CD4-positive, alpha-beta T cell treated with Interleukin-15 for 1 hour (primary cell): ENCODE results near the gene FN1.
"Not testable (repeated sequence)": the region's sequence is repeated elsewhere in the genome, so short reads cannot be mapped to it uniquely, and the experiment has no call there.

ENCODE experiments used
- DNase-seq: peaks from one replicate; pipeline ENCODE4 v3.0.0-alpha.2; 2020

Gene FN1

DNA sequence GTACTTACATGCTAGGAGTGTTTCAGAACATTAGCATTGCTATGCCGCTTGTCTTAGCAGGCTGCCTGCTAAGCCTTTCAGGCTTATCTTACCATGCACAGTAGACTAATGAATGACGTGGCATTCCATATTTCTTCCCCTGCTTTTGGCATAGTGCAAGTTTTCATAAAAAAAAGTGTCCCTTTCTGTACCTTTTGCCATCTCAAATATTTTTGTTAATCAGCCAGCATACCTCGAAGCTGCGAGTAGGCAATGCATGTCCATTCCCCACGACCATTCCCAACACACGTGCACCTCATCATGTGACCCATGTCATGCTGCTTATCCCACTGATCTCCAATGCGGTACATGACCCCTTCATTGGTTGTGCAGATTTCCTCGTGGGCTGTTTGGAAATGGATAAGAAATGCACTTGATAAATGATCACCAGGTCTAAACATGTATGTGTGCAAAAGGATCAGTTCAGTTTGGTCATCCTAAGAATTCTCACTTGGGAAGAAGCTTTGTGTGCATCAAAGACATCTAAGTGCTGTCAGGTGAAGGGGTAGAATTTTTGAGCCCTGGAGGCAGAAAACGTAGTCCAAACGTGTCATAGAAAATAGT, 13.9 kb downstream of the FN1 start:
- DNase-seq: no peak

DNA sequence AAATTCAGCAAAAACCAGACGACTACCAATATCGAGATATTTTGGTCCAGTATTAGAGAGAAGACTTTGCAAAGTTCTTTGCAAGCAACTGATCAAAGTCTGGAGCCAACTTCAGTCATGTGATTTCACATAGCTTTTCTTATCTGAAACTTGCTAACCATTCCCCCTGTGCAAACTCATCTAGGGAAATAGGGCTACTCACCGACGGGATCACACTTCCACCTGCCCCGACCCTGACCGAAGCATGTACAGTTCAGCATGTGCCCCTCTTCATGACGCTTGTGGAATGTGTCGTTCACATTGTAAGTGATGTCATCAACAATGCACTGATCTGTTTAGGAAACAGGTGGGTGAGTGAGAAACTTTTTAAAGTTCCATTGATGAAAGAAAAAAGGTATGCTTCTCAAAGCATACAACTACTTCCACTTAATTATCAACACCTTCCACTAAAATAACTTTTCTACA, 15.4 kb downstream of the FN1 start:
- DNase-seq: no peak

DNA sequence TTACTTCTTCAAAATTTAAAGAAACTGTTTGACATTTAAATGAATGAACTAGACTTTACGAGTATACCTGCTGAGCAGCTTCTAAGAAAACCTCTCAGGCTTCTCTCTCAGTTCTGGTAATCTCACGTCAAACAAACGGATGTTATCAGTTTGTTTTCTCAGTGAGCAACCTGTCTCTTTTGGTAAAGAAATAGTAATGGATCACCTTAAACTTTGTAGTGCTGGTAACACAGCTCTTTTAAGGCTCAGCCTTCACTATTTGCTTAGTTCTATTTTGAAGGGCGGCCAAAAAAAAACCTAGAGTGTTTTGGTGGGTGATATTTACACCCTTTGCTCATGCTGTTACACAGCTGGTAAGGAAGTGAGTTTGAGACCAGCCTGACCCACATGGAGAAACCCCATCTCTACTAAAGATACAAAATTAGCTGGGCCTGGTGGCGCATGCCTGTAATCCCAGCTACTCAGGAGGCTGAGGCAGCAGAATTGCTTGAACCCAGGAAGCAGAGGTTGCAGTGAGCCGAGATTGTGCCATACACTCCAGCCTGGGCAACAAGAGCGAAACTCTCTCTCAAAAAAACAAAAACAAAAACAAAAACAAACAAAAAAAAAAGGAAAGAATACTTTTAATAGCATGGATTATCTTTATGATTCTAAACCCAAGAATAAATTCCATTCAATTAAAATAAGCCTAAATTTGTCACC, 15.9 kb downstream of the FN1 start:
- no peak for DNase-seq

DNA sequence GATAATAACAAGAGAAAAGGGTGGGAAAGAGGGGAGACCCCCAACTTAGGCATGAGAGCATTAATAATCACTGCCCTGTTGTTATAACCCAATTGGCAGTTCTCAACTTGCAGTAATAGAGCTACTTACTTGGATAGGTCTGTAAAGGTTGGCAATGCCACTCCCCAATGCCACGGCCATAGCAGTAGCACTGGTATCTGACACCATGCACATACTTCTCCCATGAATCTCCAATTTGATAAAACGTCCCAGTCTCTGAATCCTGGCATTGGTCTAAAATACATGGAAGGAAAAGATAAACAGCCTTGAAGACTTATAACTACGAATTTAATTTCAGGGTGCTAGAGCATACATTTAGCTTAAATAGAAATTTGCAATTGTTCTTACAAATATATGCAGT, 16.8 kb downstream of the FN1 start:
- DNase-seq: no peak

DNA sequence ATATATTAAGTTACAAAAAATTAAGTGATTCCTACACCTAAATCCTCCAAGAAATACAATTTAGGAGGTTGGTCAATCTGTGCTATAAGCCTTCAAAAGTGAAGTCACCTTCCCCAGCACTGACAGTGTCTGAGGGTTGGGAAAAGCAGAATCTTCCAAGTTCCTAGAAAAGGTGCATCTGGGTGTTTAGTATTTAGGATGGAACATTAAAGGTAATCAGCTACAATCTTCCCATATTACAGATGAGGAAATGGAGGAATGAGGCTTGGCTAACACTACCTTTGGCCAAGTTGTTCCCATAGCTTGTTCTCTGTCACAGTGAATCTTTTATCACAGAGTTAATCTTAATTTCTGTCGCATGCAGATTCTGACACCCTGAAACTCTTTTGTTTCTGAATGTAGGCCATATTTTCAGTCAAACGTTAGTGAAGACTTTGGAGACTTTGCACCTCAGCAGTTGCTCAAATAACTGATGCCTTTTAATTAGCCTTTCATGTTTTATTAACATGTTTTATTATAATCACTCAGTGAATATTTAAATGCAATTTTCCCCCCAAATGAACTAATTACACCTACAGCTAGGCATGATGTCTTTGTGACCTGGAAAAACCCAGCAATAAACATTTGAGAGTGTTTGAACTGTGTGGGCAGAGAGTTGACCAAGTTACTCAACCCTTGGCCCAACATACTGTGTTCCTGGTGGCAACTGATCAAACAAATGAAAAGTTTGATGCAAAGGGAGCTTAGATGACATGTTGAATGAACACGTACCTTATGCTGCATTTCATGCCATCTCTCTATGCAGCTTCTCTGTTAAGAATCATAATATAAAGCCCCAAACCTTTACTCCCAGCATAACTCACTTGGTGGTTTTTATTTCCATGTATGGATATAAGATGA, 17.6 kb downstream of the FN1 start:
- DNase-seq: no peak

DNA sequence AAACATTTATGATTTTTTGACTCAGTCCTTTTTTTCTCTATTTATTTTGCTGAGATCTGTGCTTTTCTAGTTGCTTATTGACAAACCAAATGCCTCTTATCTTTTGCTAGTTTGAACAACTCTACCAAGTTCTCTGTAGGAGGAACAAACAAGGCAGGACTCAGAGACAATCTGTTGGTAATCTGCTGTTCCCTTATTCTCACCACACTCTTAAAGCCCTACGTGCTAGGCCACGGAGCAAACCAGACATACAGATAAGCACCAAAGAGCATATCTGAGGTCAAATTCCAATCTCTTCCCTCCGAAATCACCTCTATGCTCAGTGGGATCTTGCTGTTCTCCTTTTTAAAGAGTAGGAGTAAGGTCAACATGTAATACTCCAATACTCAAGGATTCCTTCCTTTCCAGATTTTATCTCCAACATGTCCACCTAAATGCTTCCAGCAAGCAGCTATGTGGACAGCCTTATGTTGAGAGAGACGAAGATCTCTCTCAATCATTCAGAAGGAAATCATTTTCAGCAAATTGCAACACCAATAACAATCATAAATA, 18.4 kb downstream of the FN1 start:
- no peak for DNase-seq

DNA sequence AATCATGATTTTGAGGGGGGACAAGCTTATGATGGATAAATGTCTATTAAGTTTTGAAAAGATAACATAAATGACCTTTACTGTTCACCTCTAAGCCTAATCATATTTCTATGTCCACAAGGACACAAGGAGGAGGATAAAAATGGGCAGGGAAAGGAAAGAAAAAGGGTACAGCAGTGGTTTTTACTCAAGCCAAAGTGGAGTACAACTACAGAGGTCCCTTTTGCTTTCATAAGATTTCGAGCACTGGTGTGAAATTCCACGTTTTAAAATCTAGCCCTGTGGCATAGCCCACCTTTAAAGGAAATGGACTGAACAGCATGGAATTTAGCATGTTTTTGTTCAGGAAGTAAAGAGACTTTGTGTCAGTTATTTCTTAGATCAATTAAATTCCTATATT, 19.2 kb downstream of the FN1 start:
- DNase-seq: no peak

DNA sequence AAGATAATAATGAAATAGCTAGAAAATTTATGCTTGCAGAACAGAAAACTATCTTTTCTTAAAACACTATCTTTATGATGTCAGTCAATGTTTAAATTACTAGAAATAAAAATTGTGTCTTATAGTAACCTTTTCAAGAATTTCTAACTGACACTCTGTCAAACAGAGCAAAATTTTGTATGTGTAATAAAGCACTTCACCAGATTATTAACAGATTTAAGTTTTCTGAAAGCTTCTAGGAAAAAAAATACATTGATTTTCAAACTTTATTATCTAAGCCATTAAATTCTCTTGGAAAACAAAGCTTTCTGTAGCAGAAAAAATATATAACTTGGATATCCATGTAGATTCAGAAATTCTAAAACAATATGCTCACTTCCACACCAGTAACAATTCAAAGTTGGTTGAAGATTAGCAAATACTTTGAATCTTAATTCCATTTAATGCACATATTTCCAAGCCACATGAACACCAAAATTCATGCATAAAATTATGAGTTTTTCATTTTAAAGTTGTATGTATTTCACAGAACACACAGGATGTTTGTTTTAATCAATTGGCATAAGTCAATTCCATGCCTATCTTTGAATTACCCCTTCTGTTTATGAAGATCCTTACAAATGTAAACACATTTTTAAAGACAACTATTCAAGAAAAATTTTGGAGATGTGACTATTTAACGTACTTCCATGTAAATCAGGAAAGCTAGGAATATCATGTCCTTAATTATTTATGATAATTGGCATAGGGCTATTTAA, 19.9 kb downstream of the FN1 start:
- no peak for DNase-seq

DNA sequence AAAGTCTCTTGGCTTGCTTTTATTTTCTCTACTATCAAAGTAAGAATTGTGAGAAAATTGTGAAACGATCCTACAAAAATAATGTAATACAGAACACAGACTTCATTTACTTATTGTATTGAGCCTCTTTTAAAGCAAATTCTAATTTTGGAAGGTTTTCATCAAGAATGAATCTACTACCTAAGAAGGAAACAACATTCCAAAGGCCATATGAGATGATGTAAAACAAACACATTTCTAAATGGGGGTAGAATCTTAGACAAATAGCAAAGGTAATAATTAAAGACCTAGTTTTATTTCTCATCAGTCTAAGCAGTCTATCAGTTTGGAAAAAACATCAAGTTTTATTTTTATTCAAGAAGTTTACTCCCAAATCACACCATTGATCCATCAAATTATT, 20.6 kb downstream of the FN1 start:
- no peak for DNase-seq

DNA sequence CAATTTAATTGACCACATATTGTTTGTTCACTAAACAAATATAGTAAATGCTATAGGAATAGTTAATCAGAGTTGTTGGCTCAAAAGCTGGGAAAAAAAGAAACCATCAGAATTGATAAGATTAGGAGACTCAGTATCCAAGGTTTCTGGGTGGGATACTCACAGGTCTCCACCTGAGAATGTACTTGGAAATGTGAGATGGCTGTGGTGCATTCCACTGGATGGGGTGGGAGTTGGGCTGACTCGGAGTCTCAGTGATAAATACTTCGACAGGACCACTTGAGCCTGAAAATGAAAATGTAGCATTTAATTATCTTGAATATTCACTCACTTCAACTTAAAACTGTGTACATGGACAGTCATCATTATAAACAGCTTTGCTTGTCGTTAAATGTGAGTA, 21.2 kb downstream of the FN1 start:
- DNase-seq: no peak

DNA sequence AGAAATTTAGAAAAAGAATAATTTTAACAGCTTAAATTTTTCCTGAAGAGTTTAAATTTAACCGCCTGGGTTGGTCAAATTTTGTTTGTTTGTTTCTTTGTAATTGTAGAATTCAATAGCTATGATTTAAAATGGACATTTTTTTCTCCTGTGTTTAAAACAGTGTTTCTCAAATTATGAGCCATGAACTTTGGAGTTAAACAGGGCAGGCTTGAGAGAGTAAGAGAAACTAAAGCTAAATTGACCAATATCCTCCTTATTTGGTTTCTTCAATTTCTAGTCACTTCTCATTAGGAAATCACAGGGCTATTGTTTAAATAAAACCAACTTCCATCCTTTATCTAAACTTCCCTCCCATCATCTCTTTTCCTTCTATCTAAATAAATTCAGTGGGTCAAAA, 21.9 kb downstream of the FN1 start:
- DNase-seq: no peak

DNA sequence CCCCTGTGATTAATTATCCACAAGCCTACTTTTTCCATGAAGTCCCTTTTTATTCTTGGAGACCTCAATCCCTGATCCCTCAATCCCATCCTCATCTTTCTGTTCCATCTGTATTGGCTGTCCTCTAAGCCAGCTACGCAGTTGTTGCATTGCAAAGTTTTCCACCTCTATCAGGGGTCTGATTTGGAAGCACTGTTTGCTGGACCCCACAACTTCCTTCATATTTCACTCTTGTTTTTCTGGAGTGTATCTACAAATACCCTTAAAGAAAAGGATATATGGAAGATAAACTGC, 22.4 kb downstream of the FN1 start:
- no peak for DNase-seq

DNA sequence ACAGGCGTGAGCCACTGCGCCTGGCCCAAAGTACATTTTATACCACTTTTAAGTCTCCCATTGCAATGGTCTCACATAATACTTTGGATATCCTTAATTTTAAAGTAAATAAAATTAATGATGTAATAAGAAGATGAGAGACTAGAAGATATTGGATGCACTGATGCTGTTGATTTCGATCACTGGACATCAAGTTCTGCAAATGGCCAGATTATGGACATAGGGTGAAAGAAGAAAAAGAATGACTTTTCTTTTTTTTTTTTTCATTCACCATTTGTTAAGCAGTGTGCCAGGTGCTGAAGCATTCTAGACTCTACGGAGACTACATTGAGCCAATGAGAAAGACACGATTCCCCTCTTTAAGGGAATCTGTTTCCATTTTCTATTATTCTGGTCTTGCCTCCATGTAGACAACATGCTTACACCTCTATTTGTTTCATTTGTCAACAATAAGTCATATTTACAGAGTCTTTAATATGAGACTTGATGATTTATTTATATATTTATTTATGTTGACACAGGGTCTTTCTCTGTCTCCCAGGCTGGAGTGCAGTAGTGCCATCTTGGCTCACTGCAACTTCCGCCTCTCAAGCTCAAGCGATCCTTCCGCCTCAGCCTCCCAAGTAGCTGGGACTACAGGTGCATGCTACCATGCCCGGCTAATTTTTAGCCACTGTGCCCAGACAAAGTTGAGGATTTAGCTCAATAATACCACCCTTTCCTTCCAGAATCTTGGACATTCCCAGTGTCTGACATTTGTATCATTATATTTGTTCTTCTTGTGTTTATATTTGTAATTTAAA, 23.7 kb downstream of the FN1 start:
- no peak for DNase-seq

DNA sequence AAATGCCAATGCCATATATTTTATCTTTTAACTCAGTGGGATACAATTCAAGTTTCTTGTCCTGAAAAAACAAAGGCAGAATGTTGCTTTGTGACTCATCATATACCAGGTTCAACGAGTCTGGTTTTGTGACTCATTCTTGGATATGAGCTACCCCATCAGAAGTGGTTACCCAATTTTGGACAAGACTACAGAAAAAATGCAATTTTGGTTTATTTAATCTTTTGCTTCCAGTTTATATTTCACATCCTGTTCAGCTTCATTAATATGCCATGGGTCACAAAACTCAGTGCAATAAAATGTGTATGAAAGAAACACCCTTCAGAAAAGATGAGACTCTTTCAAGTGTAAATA, 25.0 kb downstream of the FN1 start:
- no peak for DNase-seq

DNA sequence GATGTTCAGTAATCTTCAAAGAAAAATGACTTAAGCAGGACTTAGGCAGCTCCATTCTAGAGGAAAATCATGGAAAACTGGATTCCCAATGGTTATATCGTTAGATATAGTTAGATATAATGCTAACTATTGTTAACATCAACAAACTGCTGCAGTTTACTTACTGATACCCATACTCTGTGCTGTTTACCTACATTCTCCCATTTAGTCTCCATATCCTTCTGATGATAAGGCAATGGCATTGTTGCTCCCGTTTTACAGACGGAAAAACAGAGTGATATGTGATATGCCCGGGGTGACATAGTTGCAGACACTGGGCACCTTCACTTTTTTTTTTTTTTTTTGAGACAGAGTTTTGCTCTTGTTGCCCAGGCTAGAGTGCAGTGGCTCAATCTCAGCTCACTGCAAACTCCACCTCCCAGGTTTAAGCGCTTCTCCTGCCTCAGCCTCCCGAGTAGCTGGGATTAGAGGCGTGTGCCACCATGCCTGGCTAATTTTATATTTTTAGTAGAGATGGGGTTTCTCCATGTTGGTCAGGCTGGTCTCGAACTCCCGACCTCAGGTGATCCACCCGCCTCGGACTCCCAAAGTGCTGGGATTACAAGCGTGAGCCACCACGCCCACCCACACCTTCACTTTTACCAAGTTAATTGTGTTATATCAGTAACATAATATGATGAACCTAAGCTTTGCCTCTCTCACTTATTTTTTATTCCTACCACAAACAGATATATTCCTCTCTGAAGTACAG, 25.5 kb downstream of the FN1 start:
- DNase-seq: not testable (repeated sequence)

DNA sequence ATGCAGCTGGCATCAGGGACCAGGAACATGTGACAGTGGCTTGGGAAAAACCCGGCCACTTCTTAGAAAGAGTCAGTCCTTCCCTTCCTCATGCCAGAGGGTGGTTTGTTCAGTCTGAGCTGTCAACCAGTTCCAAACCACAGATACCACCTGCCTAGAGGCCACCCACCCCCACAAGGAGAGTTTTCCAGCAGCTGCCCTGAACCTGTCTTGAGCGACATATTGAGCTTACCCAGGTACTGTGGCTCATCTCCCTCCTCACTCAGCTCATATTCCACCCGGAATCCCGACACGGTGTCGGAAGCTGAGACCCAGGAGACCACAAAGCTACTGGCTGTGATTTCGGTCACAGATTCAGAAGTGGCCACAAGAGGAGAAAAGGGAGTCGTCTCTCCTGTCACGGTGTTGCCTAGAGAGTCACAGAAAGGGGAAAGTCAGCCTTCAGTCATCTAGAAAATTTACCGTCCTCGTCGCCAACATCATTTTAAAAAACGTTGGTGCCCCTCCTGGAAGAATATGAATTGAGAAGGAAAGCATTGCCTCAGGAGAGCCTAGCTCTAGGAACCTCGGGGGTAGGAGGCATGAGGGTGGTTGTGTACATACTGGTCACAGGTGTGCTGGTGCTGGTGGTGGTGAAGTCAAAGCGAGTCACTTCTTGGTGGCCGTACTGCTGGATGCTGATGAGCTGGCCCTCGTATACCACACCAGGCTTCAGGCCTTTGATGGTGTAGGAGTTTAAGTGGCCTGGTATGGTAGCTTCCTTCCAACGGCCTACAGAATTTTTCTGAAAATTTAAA, 26.3 kb downstream of the FN1 start:
- no peak for DNase-seq

DNA sequence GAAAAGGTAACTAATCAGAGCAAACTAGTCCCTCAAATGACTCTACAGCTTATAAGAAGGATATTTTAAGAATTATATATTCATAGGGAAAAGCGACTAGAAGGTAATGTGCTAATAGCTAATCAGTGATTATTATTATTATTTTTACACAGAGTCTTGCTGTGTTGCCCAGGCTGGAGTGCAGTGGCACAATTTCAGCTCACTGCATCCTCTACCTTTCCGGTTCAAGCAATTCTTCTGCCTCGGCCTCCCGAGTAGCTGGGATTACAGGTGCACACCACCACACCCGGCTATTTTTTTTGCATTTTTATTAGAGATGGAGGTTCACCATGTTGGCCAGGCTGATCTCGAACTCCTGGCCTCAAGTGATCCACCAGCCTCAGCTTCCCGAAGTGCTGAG, 27.4 kb downstream of the FN1 start:
- DNase-seq: not testable (repeated sequence)

DNA sequence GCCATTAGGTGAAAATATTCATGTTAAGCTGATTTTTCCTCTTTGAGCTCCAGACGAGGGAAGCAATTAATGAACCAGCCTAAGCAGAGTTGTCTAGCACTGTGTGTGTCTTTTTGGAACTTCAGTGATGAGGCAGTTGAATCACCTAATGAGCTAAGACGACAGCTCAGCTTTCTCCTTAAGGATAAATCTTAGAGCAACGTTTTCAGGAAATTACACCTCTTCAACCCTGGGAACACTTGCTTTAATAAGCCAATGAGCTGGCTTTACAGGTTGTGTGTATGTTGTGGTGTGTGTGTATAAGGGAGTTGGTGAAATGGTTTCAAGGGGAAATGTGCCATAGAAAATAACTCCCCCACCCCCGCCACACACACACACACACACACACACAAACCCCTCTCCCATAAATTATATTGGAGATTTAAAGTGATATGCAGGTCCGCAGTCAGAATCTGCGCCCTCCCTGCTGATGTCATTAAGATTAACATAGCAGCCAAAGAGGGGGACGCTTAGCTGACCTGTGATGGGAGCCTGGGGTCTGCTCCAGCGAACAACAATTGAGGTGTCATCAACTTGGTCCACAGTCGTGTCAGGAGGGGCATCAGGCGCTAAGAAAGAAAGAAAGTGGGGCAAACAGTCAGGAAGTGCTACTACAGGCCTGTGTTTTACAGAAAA, 28.1 kb downstream of the FN1 start:
- no peak for DNase-seq

DNA sequence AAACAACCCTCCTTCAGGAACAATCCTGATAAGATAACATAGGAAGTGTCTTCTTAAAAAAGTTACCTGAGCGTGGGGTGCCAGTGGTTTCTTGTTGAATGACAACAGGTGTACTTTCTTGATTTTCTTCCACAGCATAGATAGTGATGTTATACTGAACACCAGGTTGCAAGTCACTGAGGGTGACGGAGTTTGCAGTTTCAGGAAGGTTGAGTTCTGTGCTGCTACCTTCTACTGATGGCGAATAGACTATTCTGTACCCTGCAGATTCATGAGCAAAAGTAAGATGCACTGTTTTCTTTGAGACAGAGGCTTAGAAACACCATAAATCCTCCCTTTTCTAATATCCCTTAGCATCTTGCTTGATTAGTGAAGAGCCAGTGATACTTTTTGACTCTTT, 28.8 kb downstream of the FN1 start:
- no peak for DNase-seq
